Sigmoid colon (tissue), 3 donors: ENCODE results near the gene CCDC102A.

Experiments
- POLR2A ChIP-seq, 2 donors: fragments of 450-650 bp; IDR thresholded peaks; one replicate each; pipeline ENCODE4 v1.6.1; 2016; ENCODE audit warnings: antibody characterized with exemption in 2 of 2, mild to moderate bottlenecking in 2 of 2, moderate library complexity in 2 of 2
- TF ChIP-seq, protein P1 (sequence below), 4 experiments: fragments of 450-650 bp in 3 of 4; fragments of 200-600 bp in 1 of 4; IDR thresholded peaks; one replicate each; pipeline ENCODE4 v1.5.1; 2016 to 2019; ENCODE audit warnings: antibody characterized with exemption in 4 of 4, mild to moderate bottlenecking in 3 of 4, moderate library complexity in 2 of 4

DNA sequence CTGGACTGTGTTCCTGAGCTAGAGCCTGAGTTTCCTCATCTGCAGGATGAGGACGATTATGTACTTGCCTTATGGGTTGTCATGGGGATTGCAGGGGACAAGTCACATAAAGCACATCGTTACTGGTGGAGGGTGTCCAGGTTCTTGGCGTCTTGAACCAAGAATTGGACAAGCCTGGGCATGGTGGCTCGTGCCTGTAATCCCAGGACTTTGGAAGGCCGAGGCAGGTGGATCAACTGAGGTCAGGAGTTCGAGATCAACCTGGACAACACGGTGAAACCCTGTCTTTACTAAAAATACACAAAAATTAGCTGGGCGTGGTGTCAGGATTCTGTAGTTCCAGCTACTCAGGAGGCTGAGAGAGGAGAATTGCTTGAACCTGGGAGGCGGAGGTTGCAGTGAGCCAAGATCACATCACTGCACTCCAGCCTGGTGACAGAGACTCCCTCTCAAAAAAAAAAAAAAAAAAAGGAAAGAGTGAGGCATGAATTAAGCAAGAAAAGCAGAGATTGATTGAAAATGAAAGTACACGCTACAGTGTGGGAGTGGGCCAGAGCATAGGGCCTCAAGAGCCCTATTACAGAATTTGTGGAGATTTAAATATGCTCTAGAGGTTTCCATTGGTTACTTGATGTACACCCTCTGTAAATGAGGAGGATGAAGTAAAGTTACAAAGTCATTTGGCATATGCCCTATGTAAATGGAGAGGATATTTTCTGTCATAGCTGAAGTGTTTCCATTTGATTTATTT lies 36.8 kb upstream of the CCDC102A start:
- TF ChIP-seq, protein P1, sequence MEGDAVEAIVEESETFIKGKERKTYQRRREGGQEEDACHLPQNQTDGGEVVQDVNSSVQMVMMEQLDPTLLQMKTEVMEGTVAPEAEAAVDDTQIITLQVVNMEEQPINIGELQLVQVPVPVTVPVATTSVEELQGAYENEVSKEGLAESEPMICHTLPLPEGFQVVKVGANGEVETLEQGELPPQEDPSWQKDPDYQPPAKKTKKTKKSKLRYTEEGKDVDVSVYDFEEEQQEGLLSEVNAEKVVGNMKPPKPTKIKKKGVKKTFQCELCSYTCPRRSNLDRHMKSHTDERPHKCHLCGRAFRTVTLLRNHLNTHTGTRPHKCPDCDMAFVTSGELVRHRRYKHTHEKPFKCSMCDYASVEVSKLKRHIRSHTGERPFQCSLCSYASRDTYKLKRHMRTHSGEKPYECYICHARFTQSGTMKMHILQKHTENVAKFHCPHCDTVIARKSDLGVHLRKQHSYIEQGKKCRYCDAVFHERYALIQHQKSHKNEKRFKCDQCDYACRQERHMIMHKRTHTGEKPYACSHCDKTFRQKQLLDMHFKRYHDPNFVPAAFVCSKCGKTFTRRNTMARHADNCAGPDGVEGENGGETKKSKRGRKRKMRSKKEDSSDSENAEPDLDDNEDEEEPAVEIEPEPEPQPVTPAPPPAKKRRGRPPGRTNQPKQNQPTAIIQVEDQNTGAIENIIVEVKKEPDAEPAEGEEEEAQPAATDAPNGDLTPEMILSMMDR (IDR thresholded peaks at IDR 0.05) = no peak
- no peak for TF ChIP-seq POLR2A (IDR thresholded peaks at IDR 0.05)
